GM12892 (cell line): Measurements from ENCODE around the gene ACR.

Experiments
- DNase-seq: peaks from one replicate; pipeline ENCODE4 v3.0.0; 2011; ENCODE audit not compliant: insufficient read length
- FAIRE-seq: peaks from 2 replicates; lab custom pipeline; 2011; peaks lifted over from hg19 to GRCh38; lab: Jason Lieb, UNC
- POLR2A ChIP-seq: IDR thresholded peaks from 2 replicates; pipeline ENCODE4 v1.6.1; 2011; ENCODE audit warnings: low read depth, low read length, control low read depth
- POLR2AphosphoS5 ChIP-seq: IDR thresholded peaks from 2 replicates; pipeline ENCODE4 v1.6.1; 2011; ENCODE audit warnings: low read depth, low read length, control low read depth
- TAF1 ChIP-seq: IDR thresholded peaks from 2 replicates; pipeline ENCODE4 v1.6.1; 2011; ENCODE audit warnings: low read depth, mild to moderate bottlenecking, control low read depth, low read length, borderline replicate concordance

Gene ACR

GRCh38 chr22:50713008-50713385 is 25.0 kb upstream of the ACR start:
- no peak for FAIRE-seq
- TF ChIP-seq POLR2AphosphoS5 (no peak), POLR2A (no peak), TAF1 (no peak)
- no peak for DNase-seq

DNA sequence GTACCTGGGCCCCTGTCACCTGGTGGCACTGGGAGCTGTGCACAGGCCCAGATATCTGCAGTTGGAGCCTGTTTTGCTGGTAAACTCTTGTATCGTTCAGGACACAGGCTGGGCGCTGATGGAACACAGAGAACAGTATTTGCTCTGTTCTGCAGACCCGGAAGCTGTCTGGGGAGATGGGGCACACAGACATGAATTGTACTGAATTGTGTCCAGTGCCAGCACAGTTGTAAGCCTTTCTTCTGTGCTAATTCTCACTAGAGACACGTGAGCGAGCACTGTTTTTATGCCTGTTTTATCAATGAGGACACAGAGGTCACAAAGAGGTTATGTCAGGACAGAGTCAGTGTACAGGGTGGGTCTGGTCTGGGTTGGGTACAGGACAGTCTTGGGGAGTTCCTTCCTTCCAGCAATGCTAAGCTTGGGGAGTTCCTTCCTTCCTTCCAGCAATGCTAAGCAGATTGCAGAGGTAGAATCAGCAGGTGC is 24.4 kb upstream of the ACR start:
- DNase-seq (no peak), FAIRE-seq (no peak)
- TF ChIP-seq POLR2AphosphoS5, result no peak
- no peak for TF ChIP-seq POLR2A
- no peak for TF ChIP-seq TAF1

- DNase-seq, result no peak
- FAIRE-seq, result no peak
- TF ChIP-seq TAF1, result no peak
- no peak for TF ChIP-seq POLR2A
- TF ChIP-seq POLR2AphosphoS5, result no peak
These were observed 23.9 kb upstream of the ACR start for GRCh38 chr22:50714150-50714549.

DNA sequence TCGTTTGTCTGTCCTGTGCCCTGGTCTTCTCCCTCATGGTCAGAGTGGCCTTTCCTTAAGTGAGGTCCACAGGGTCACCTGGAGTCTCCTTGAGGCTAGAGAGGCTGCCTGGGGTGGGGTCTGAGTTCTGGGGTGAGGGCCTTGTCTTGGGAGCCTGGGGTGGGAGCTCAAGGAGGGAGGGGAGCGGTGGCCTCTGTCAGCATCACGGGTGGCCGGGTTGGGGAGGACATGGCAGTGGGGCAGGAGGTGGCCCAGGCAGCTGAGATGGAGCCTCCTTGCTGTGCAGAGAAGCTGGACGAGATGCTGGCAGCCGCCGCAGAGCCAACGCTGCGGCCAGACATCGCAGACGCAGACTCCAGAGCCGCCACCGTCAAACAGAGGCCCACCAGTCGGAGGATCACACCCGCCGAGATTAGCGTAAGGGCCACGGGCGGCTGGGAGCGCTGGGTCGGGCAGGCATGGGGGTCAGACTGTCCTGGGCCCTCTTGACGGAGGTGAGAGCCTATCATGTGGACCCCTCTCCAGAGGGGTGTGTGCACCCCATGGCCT is 23.3 kb upstream of the ACR start:
- TF ChIP-seq POLR2AphosphoS5, result no peak
- no peak for TF ChIP-seq TAF1
- TF ChIP-seq POLR2A, result no peak
- FAIRE-seq (no peak), DNase-seq (no peak)

DNA sequence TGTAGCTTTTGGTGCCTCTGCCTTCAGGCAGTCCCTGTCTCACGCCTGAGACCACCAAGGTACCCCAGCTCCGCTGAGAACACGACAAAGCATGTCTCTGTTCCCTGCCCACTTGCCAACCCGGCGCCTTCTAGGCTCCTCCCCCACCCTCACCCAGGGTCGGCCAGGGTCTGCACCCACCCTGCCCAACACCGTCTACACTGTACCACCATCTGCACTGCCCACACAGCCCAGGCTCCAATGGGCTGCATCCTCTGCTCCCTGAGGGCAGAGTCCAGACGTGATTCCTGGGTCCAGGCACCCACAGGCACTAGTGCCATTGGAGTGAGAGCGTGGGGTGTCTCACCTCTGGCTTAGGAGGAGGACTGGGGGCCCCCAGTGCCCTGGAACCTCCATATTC is 22.8 kb upstream of the ACR start:
- TF ChIP-seq POLR2AphosphoS5, result no peak
- TF ChIP-seq TAF1, result no peak
- no peak for TF ChIP-seq POLR2A
- DNase-seq, result no peak
- FAIRE-seq, result no peak

DNA sequence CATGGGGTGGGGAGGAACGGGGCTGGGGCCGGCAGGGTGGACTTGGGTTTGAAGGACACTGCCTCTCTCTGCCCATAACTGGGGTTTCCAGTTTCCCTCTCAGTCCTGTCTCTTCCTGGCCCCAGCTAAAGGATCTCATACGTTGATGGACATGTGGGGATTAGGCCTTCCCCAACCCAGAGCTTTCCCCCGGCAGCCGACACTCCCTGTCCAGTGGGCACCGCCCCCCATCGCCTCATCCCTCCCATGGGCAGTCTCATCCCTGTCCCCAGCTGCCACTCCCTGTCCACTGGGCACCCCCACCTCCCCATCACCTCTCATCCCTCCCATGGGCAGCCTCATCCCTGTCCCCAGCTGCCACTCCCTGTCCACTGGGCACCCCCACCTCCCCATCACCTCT is 22.2 kb upstream of the ACR start:
- DNase-seq, result no peak
- no peak for FAIRE-seq
- no peak for TF ChIP-seq POLR2A
- no peak for TF ChIP-seq POLR2AphosphoS5
- no peak for TF ChIP-seq TAF1

DNA sequence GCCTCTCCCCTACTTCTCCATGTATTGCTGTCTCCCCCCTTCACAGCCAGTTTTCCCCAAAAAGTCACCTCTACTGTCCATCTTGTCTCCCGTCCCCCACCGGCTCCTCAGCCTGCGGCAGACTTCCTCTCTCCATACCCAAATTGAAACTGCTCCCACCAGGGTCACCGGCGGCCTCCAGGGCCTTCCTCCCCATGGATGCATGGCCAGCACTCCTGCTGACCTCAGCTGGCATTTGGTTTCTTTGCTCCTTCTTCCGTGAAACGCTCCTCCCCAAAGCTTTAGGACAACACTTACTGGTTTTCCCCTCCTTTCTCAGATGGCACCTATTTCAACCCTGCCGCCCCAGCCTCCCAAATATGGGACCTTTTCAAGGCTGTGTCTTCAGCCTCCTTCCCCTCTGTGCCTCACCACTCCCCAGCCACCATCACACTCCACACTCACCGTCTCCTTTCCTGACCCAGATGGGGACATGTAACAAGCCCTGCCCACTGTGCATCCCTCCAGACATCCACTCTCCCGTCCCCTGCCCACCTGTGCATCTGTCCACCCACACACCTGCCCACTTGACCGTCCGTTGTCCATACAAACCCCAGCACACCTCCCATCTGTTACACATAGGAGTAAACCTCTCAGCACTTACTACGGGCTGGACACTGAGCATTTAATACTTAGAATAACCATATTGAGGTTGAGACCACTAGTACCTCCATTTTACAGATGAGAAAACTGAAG is 21.5 kb upstream of the ACR start:
- FAIRE-seq, result no peak
- DNase-seq, result no peak
- TF ChIP-seq TAF1, result no peak

DNA sequence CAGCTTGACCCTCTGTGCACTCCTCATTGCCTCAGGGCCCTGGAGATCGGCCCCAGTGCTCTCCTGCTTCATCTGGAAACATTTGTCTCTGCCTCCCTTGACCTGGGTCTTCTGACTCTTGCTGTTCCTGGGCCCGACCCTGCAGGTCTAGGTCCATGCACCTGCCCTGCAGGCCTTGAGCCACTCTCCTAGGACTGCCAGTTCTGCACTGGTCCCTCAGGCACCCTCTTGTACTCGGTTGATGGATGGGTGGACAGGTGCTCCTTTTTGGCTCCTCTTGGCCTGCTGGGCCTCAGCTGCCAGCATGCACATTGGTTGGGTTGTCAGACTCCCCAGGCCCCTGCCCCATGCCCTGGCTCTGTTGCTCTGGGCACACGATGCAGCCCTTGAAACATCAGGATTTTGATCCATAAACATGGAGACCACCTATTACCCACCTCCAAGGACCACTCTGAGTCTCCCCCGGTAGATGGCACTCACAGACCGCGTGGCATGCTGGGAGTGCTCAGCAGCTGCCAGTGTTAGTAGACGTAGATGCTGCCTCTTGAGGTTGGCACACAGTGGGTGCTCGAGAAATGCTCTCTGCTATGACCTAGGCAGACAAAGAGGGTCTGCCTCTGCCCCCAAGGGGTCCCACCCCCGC is 20.2 kb upstream of the ACR start:
- no peak for FAIRE-seq
- TF ChIP-seq TAF1, result no peak
- no peak for TF ChIP-seq POLR2AphosphoS5
- no peak for TF ChIP-seq POLR2A

DNA sequence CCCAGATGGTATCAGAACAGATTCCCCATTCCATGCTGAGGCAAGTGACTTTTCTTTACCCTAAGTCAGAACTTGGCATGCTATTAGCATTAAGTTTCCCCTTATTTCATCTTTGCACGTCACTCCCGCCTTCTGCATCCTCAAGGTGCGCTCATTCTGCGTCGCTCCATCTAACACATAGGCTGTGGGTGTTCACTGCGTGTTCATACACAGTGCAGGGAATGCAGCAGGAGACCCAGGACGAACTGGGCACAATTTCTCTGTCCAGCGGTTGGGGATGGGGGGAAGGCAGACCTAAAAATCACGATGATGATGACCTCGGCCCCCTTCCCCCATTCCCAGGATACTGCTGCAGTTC is 19.7 kb upstream of the ACR start:
- DNase-seq, result no peak
- TF ChIP-seq POLR2AphosphoS5, result no peak
- no peak for TF ChIP-seq POLR2A
- TF ChIP-seq TAF1, result no peak
- FAIRE-seq, result no peak

More for the DNA sequence above, 20.2 kb upstream of the ACR start:
- DNase-seq, result no peak

DNA sequence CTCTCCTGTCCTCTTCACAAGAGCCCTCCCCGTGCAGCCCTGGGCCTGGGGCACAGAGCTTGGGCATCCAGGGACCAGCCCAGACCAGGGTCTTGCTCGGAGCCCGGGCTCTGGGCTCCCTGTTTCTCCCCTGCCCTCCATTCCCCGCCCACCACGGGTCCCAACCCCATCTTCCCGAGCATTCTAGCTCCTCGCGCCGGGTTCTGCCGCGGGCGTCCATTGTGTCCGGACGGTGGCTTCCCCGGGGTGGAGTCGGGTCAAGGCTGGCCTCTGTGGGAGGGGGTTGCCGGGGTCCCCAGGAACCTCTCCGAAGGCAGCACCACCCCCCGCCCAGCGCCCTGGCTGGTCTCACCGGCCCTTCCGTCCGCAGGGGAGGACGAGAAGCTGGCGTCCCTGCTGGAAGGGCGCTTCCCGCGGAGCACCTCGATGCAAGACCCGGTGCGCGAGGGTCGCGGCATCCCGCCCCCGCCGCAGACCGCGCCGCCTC is 18.1 kb upstream of the ACR start:
- DNase-seq (no peak), FAIRE-seq (no peak)
- no peak for TF ChIP-seq POLR2AphosphoS5
- TF ChIP-seq POLR2A, result no peak
- TF ChIP-seq TAF1, result no peak

GRCh38 chr22:50720301-50721256 is 17.4 kb upstream of the ACR start:
- FAIRE-seq (no peak), DNase-seq (no peak)
- no peak for TF ChIP-seq POLR2AphosphoS5
